Cardiac muscle cell (in vitro differentiated cells and primary cell): Measurements from ENCODE around the gene CHFR. TPM values are rescaled to one million over a fixed set of nuclear protein-coding genes. Genes with fewer than 3 reads are reported as not detected.
A peak's percentile ranks its signal among the peaks of the same experiment; 100 is the strongest.
"Not testable (repeated sequence)": the region's sequence is repeated elsewhere in the genome, so short reads cannot be mapped to it uniquely, and the experiment has no call there.

Experiments
- DNase-seq, 2 donors: peaks; one replicate each; pipeline versions ENCODE4 v3.0.0 to v3.0.0-alpha.2; 2010 to 2017; ENCODE audit warnings: low read depth in 1 of 2, low spot score in 1 of 2
- H3K27ac ChIP-seq: fragments of 200-600 bp; sonication (generic); 2 replicates; pipeline ENCODE4 v1.5.1; 2016
- H3K27me3 ChIP-seq: fragments of 200-600 bp; sonication (generic); 2 replicates; pipeline ENCODE4 v1.6.0; 2016; ENCODE audit warnings: control low read depth
- H3K36me3 ChIP-seq: fragments of 200-600 bp; sonication (generic); 2 replicates; pipeline ENCODE4 v1.5.1; 2016; ENCODE audit warnings: control low read depth
- H3K4me1 ChIP-seq: fragments of 200-600 bp; sonication (generic); 2 replicates; pipeline ENCODE4 v1.8.1; 2017; ENCODE audit warnings: low read depth, mild to moderate bottlenecking, mixed run types
- H3K4me3 ChIP-seq: fragments of 200-600 bp; sonication (generic); 2 replicates; pipeline ENCODE4 v1.5.1; 2016; ENCODE audit warnings: mild to moderate bottlenecking
- H3K9me3 ChIP-seq: fragments of 200-600 bp; sonication (generic); 2 replicates; pipeline ENCODE4 v1.5.1; 2017; ENCODE audit warnings: low read depth, mild to moderate bottlenecking, control low read depth
- CTCF ChIP-seq: IDR thresholded peaks from 2 replicates; pipeline ENCODE4 v1.5.1; 2012; ENCODE audit warnings: low read depth, mild to moderate bottlenecking, low read length
- polyA plus RNA-seq: library from polyadenylated mRNA; unstranded; fragments of >200 nt; fragmentation: Nextera tagmentation; extraction: Ambion mirVana; gene quantifications from 2 replicates; pipeline ENCODE4 v1.2.1, GENCODE V29; 2016
- total RNA-seq: library from RNA; depleted of rRNA; stranded (reverse); fragments of >200 nt; gene quantifications from 2 replicates; pipeline ENCODE4 v1.2.3, GENCODE V29; 2016

Gene CHFR
- 30.6 and 36.3 TPM in 2 replicates for total RNA-seq
- polyA plus RNA-seq, result 29.4 and 30.0 TPM in 2 replicates

- Histone ChIP-seq H3K27me3 (no peaks in the 10 kb centered on the region), H3K9me3 (no peaks in the 10 kb centered on the region), H3K4me1 (no peaks in the 10 kb centered on the region), H3K36me3 (peaks cover 3% of the 10 kb centered on the region), H3K4me3 (peak within 1 kb of the TSS; percentile 60), H3K27ac (peak within 1 kb of the TSS; percentile 88)
- peak; percentile 99 for DNase-seq
- TF ChIP-seq CTCF, result no peak
These were observed at the start of gene CHFR for GRCh38 chr12:132887513-132888351. TSS of gene CHFR (minus strand) at chr12:132887605. CDS start at chr12:132887328, 277 bp downstream.

- H3K27ac ChIP-seq, H3K9me3 ChIP-seq, H3K4me3 ChIP-seq, H3K27me3 ChIP-seq, DNase-seq, H3K4me1 ChIP-seq, H3K36me3 ChIP-seq: not testable (repeated sequence)
These were observed 49.5 kb upstream of the CHFR start for GRCh38 chr12:132936921-132937320.

GRCh38 chr12:132936163-132936562 lies 48.8 kb upstream of the CHFR start:
- H3K27me3 ChIP-seq, result no peaks in the 10 kb centered on the region
- no peaks in the 10 kb centered on the region for H3K4me1 ChIP-seq
- H3K9me3 ChIP-seq, result no peaks in the 10 kb centered on the region
- no peak overlapping the region for H3K4me3 ChIP-seq
- H3K36me3 ChIP-seq, result no peaks in the 10 kb centered on the region
- H3K27ac ChIP-seq, result no peak overlapping the region
- TF ChIP-seq CTCF, result no peak
- no peak for DNase-seq

GRCh38 chr12:132926415-132926833 lies 39.0 kb upstream of the CHFR start:
- Histone ChIP-seq H3K4me1 (no peaks in the 10 kb centered on the region), H3K9me3 (peaks cover 29% of the 10 kb centered on the region), H3K27me3 (no peaks in the 10 kb centered on the region), H3K27ac (no peak overlapping the region), H3K4me3 (no peak overlapping the region), H3K36me3 (peaks cover 4% of the 10 kb centered on the region)
- no peak for DNase-seq
- TF ChIP-seq CTCF, result no peak

GRCh38 chr12:132925597-132926414 lies 38.4 kb upstream of the CHFR start:
- Histone ChIP-seq H3K27ac (no peak overlapping the region), H3K27me3 (no peaks in the 10 kb centered on the region), H3K4me1 (no peaks in the 10 kb centered on the region), H3K4me3 (no peak overlapping the region), H3K9me3 (peaks cover 29% of the 10 kb centered on the region), H3K36me3 (peaks cover 4% of the 10 kb centered on the region)
- no peak for TF ChIP-seq CTCF
- no peak for DNase-seq
